HepG2 (cell line): ENCODE results near the gene GDI1. TPM values are rescaled to one million over a fixed set of nuclear protein-coding genes. Genes with fewer than 3 reads are reported as not detected.

Experiments
- CENPBD1 ChIP-seq: sonication (generic); formaldehyde crosslinking; IDR thresholded peaks from 2 replicates; pipeline ENCODE4 v1.8.0; 2022; ENCODE audit warnings: missing genetic modification reagents, low read depth, mild to moderate bottlenecking, borderline replicate concordance
- KIAA2018 ChIP-seq: sonication (generic); formaldehyde crosslinking; IDR thresholded peaks from 2 replicates; pipeline ENCODE4 v1.5.0; 2020; ENCODE audit warnings: mild to moderate bottlenecking, missing genetic modification reagents, borderline replicate concordance
- NBN ChIP-seq: fragments of 450-650 bp; conservative IDR thresholded peaks from 2 replicates; pipeline ENCODE4 v1.6.1; 2017
- NFYB ChIP-seq: sonication (generic); formaldehyde crosslinking; IDR thresholded peaks from 2 replicates; pipeline ENCODE4 v1.4.0; 2020; ENCODE audit warnings: missing genetic modification reagents
- REPIN1 ChIP-seq: sonication (generic); formaldehyde crosslinking; IDR thresholded peaks from 2 replicates; pipeline ENCODE4 v1.8.0; 2022; ENCODE audit warnings: missing genetic modification reagents, low read depth, mild to moderate bottlenecking, borderline replicate concordance
- SIX4 ChIP-seq: sonication (generic); formaldehyde crosslinking; IDR thresholded peaks from 2 replicates; pipeline ENCODE4 v1.4.0; 2020; ENCODE audit warnings: missing genetic modification reagents
- SSRP1 ChIP-seq: IDR thresholded peaks from 2 replicates; pipeline ENCODE4 v1.6.1; 2016; ENCODE audit warnings: control low read depth
- TBP ChIP-seq: sonication (generic); formaldehyde crosslinking; IDR thresholded peaks from 2 replicates; pipeline ENCODE4 v1.5.0; 2020; ENCODE audit warnings: missing genetic modification reagents
- ZBTB14 ChIP-seq: sonication (generic); formaldehyde crosslinking; IDR thresholded peaks from 2 replicates; pipeline ENCODE4 v1.4.0; 2020; ENCODE audit warnings: missing genetic modification reagents
- ZNF18 ChIP-seq: sonication (generic); formaldehyde crosslinking; IDR thresholded peaks from 2 replicates; pipeline ENCODE4 v1.8.0; 2022; ENCODE audit warnings: mild to moderate bottlenecking, missing genetic modification reagents; ENCODE audit not compliant: insufficient replicate concordance
- ZNF382 ChIP-seq: sonication (generic); formaldehyde crosslinking; IDR thresholded peaks from 2 replicates; pipeline ENCODE4 v1.5.0; 2020; ENCODE audit warnings: missing genetic modification reagents, mild to moderate bottlenecking, borderline replicate concordance
- ZNF652 ChIP-seq: IDR thresholded peaks from 2 replicates; pipeline ENCODE4 v1.6.1; 2016; ENCODE audit warnings: low read depth, borderline replicate concordance
- ZNF703 ChIP-seq: sonication (generic); formaldehyde crosslinking; IDR thresholded peaks from 2 replicates; pipeline ENCODE4 v1.5.1; 2020; ENCODE audit warnings: missing genetic modification reagents, mild to moderate bottlenecking, moderate library complexity, borderline replicate concordance
- ZNF747 ChIP-seq: sonication (generic); formaldehyde crosslinking; IDR thresholded peaks from 2 replicates; pipeline ENCODE4 v1.8.1; 2023; ENCODE audit warnings: missing genetic modification reagents, mild to moderate bottlenecking, borderline replicate concordance
- polyA plus RNA-seq, 8 experiments: library from polyadenylated mRNA; depleted of rRNA in 3 of 8; stranded (reverse) in 7 of 8; unstranded in 1 of 8; fragments of >200 nt; fragmentation: Illumina TruSeq in 4 of 8; extraction: Trizol in 4 of 8; gene quantifications; 2 replicates each; pipeline versions ENCODE4 v1.2.1 to v1.2.3, GENCODE V29; 2011 to 2016; ENCODE audit warnings: low read depth in 4 of 8, missing spikeins in 1 of 8, mixed read lengths in 1 of 8; ENCODE audit not compliant: insufficient read depth in 1 of 8
- total RNA-seq, 5 experiments: library from RNA; depleted of rRNA; stranded (reverse); fragments of >200 nt; fragmentation: Illumina TruSeq; extraction: Trizol; gene quantifications; 2 replicates each; pipeline ENCODE4 v1.2.3, GENCODE V29; 2016; ENCODE audit warnings: low read depth in 1 of 5

Gene GDI1
- total and polyA plus RNA-seq, 2 of the 13 experiments (the other 11 are each of a cell fraction or from before 2014, with no cell fraction given): 17.4 to 105 TPM

GRCh38 chrX:154396973-154397887 lies 39.7 kb upstream of the GDI1 start (continued):
- TF ChIP-seq KIAA2018 (CRISPR knock-in tag) (no peak), TBP (CRISPR knock-in tag) (no peak), REPIN1 (no peak), ZNF382 (no peak), NFYB (CRISPR knock-in tag) (no peak), CENPBD1 (no peak), ZNF703 (no peak), ZNF18 (CRISPR knock-in tag) (no peak), SSRP1 (CRISPR knock-in tag) (no peak), ZNF747 (CRISPR knock-in tag) (no peak), ZNF652 (CRISPR knock-in tag) (no peak), ZBTB14 (0 out of 2 replicates have a peak, but pooled peaks have one; percentile 19), NBN (no peak), SIX4 (CRISPR knock-in tag) (no peak)
